Caco-2 (cell line): Measurements from ENCODE around the gene MICOS13. TPM values are rescaled to one million over a fixed set of nuclear protein-coding genes. Genes with fewer than 3 reads are reported as not detected.
"Not testable (repeated sequence)": the region's sequence is repeated elsewhere in the genome, so short reads cannot be mapped to it uniquely, and the experiment has no call there.

Source experiments
- BruUV-seq: library from RNA; stranded (reverse); fragments of 400-500 nt; replicated peaks from 2 replicates; lab custom pipeline; 2021; lab: Mats Ljungman, UMichigan
- CTCF ChIA-PET: fragments of 300-600 bp; sonication (Branson Sonifier 250); formaldehyde crosslinking; loops from one replicate; lab custom pipeline; 2022; ENCODE audit warnings: antibody characterized with exemption; lab: Charles Lee
- POLR2A ChIA-PET: fragments of 300-600 bp; sonication (Branson Sonifier 250); formaldehyde crosslinking; loops from one replicate; lab custom pipeline; 2022; ENCODE audit warnings: antibody characterized with exemption; lab: Charles Lee
- DNase-seq, 2 experiments: peaks; one replicate each; pipeline versions ENCODE4 v3.0.0 to v3.0.0-alpha.2; 2020 to 2022
- H3K27me3 ChIP-seq: replicated peaks from 2 replicates; pipeline ENCODE4 v1.6.0; 2011; ENCODE audit warnings: low read length; ENCODE audit not compliant: control insufficient read depth, insufficient read depth
- H3K36me3 ChIP-seq: 2 replicates; pipeline ENCODE4 v1.5.1; 2011; ENCODE audit warnings: low read length; ENCODE audit not compliant: control insufficient read depth, insufficient read depth
- H3K4me1 ChIP-seq: fragments of 250-450 bp; sonication (Bioruptor Pico); 2 replicates; pipeline ENCODE4 v1.5.1; 2020; ENCODE audit warnings: mild to moderate bottlenecking
- H3K4me3 ChIP-seq: 2 replicates; pipeline ENCODE4 v1.5.1; 2011; ENCODE audit warnings: low read depth, mild to moderate bottlenecking, control low read depth, low read length
- H3K9me3 ChIP-seq: fragments of 250-450 bp; sonication (Bioruptor Pico); 2 replicates; pipeline ENCODE4 v1.5.1; 2020; ENCODE audit warnings: mild to moderate bottlenecking, moderate library complexity
- H3K27ac Mint-ChIP-seq: one replicate; pipeline ENCODE4 v1.8.0; 2022; ENCODE audit warnings: mixed read lengths; ENCODE audit not compliant: unreplicated experiment
- H3K27me3 Mint-ChIP-seq: one replicate; pipeline ENCODE4 v1.8.0; 2022; ENCODE audit warnings: mixed read lengths; ENCODE audit not compliant: insufficient read depth, unreplicated experiment
- H3K36me3 Mint-ChIP-seq: one replicate; pipeline ENCODE4 v1.8.0; 2022; ENCODE audit warnings: mild to moderate bottlenecking, mixed read lengths; ENCODE audit not compliant: insufficient read depth, unreplicated experiment
- H3K4me1 Mint-ChIP-seq: one replicate; pipeline ENCODE4 v1.8.0; 2022; ENCODE audit warnings: low read depth, mixed read lengths; ENCODE audit not compliant: unreplicated experiment
- H3K4me3 Mint-ChIP-seq: one replicate; pipeline ENCODE4 v1.8.0; 2022; ENCODE audit warnings: mild to moderate bottlenecking, moderate library complexity, mixed read lengths; ENCODE audit not compliant: unreplicated experiment
- H3K9me3 Mint-ChIP-seq: one replicate; pipeline ENCODE4 v1.8.0; 2022; ENCODE audit warnings: mixed read lengths; ENCODE audit not compliant: unreplicated experiment
- CTCF ChIP-seq, 2 experiments: fragments of 200-600 bp in 1 of 2; IDR thresholded peaks; 1 replicate in 1 of 2; 2 replicates in 1 of 2; pipeline versions ENCODE4 v1.5.1 to v1.8.0; 2011 to 2022; ENCODE audit warnings: antibody characterized with exemption in 1 of 2, control low read depth in 1 of 2, inconsistent platforms in 1 of 2, low read depth in 1 of 2, low read length in 1 of 2, mild to moderate bottlenecking in 1 of 2, moderate library complexity in 1 of 2; ENCODE audit not compliant: insufficient read depth in 1 of 2, severe bottlenecking in 1 of 2, unreplicated experiment in 1 of 2
- intact Hi-C: fragments of 100-400 bp; cut with micrococcal nuclease; formaldehyde crosslinking; loops from one replicate; pipeline ENCODE4 v1.10.0; 2022; ENCODE audit not compliant: unreplicated experiment
- total RNA-seq: library from RNA; stranded (reverse); gene quantifications from 2 replicates; pipeline ENCODE4 v1.2.3, GENCODE V29; 2022

Gene MICOS13
- total RNA-seq, 1 experiment from 2014 or later: 43.1 TPM

- no peak for DNase-seq
- no peaks in the 10 kb centered on the region for H3K27me3 ChIP-seq
- ChIA-PET CTCF (no interaction called here), POLR2A (interaction anchor here (0.6 to 0.9 kb wide), 2 partner anchors 16 to 56 kb away, joined by 4 to 5 read pairs; partner anchors contain the start of gene RPL36)
- no TSS peak for BruUV-seq
- no peaks in the 10 kb centered on the region for H3K9me3 ChIP-seq
- Mint-ChIP-seq H3K27me3 (no peaks in the 10 kb centered on the region), H3K4me3 (no peak overlapping the region), H3K27ac (no peak overlapping the region), H3K36me3 (peaks cover 90% of the 10 kb centered on the region), H3K4me1 (no peaks in the 10 kb centered on the region), H3K9me3 (no peaks in the 10 kb centered on the region)
- no peak overlapping the region for H3K4me3 ChIP-seq
- no peaks in the 10 kb centered on the region for H3K4me1 ChIP-seq
- peaks cover 6% of the 10 kb centered on the region for H3K36me3 ChIP-seq
- TF ChIP-seq CTCF (IDR thresholded peaks at IDR 0.05; ENCODE audit: insufficient read depth in 1 of 2, low read depth in 1 of 2, low read length in 1 of 2, severe bottlenecking in 1 of 2, unreplicated experiment in 1 of 2): no peak
- intact Hi-C loops: no loop called here
Observed at GRCh38 chr19:5705552-5705951, 25.2 kb upstream of the MICOS13 start.

- H3K36me3 ChIP-seq: peaks cover 5% of the 10 kb centered on the region
- no peak overlapping the region for H3K4me3 Mint-ChIP-seq
- H3K9me3 ChIP-seq: no peaks in the 10 kb centered on the region
- no peak overlapping the region for H3K4me3 ChIP-seq
- H3K36me3 Mint-ChIP-seq: peaks cover 90% of the 10 kb centered on the region
- H3K4me1 ChIP-seq: no peaks in the 10 kb centered on the region
- no peaks in the 10 kb centered on the region for H3K27me3 ChIP-seq
- H3K27me3 Mint-ChIP-seq: no peaks in the 10 kb centered on the region
- BruUV-seq: no TSS peak
- DNase-seq: no peak
- TF ChIP-seq CTCF (IDR thresholded peaks at IDR 0.05; ENCODE audit: insufficient read depth in 1 of 2, low read depth in 1 of 2, low read length in 1 of 2, severe bottlenecking in 1 of 2, unreplicated experiment in 1 of 2): no peak
- intact Hi-C loops: no loop called here
- H3K4me1 Mint-ChIP-seq: no peaks in the 10 kb centered on the region
- POLR2A ChIA-PET: interaction anchor here (0.5 kb wide), 2 partner anchors 14 to 148 kb away, joined by 3 to 4 read pairs; no protein-coding TSS in a partner anchor
- CTCF ChIA-PET: no interaction called here
- H3K9me3 Mint-ChIP-seq: no peaks in the 10 kb centered on the region
- H3K27ac Mint-ChIP-seq: no peak overlapping the region
Observed at GRCh38 chr19:5703819-5704818, 23.8 kb upstream of the MICOS13 start.

GRCh38 chr19:5702053-5702410 is 21.7 kb upstream of the MICOS13 start:
- H3K9me3 ChIP-seq, H3K4me3 Mint-ChIP-seq, H3K4me1 ChIP-seq, H3K27me3 ChIP-seq, H3K4me1 Mint-ChIP-seq, CTCF ChIA-PET, H3K4me3 ChIP-seq, DNase-seq, BruUV-seq, H3K27me3 Mint-ChIP-seq, intact Hi-C loops, POLR2A ChIA-PET, H3K36me3 ChIP-seq, H3K9me3 Mint-ChIP-seq, H3K27ac Mint-ChIP-seq: not testable (repeated sequence)
- H3K36me3 Mint-ChIP-seq: peaks cover 94% of the 10 kb centered on the region
